Renal cortex interstitium (tissue), 11 donors: ENCODE data around the gene DDX31. TPM values are rescaled to one million over a fixed set of nuclear protein-coding genes. Genes with fewer than 3 reads are reported as not detected.

Experiments used
- DNase-seq, 11 donors: peaks; one replicate each; pipeline ENCODE4 v3.0.0-alpha.2; 2013; ENCODE audit warnings: low read depth in 9 of 11, low spot score in 4 of 11; ENCODE audit errors: extremely low read depth in 1 of 11
- polyA plus RNA-seq, 3 donors: library from polyadenylated mRNA; unstranded; fragments of 120-200 nt; gene quantifications; one replicate each; pipeline ENCODE4 v1.2.1, GENCODE V29; 2013; ENCODE audit not compliant: insufficient read length in 3 of 3

DDX31 gene
- polyA plus RNA-seq, 3 donors = 16.4 to 20.4 (median 17.4) TPM

DNA sequence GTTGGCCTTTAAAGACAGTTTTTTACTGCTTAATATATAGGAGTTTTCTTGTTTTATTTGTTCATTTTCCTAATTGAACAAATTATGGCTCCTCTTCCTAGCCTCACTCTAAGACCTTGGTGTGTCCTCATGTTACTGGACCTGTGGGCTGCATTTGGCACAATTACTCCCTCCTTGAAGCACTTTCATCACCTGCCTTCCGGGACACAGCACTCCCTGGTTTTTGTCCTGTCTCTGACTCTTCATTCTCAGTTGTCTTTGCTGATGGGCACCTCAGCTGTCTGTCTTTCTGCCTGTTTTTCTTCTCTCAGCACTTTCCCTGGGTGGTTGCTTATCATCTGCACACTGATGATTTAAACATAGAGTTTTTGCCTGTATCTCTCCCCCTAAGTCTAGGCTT is 14.1 kb upstream of the DDX31 start:
- DNase-seq = no peak

DNA sequence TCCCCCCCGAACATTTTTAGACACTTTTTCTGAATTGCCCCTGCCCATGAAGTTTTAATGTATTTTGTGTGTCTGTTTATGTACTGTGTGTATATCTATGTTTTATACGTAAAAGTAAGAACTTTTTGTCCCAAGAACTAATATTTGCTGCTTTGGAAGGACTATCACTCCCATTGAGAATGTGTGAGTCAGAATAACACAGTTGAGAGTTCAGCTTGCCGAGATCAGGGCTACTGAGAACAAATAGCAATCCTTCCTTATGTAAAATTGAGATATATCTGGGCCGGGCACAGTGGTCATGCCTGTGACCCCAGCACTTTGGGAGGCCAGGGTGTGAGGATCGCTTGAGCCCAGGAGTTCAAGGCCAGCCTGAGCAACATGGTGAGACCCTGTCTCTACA is 11.8 kb upstream of the DDX31 start:
- no peak for DNase-seq

DNA sequence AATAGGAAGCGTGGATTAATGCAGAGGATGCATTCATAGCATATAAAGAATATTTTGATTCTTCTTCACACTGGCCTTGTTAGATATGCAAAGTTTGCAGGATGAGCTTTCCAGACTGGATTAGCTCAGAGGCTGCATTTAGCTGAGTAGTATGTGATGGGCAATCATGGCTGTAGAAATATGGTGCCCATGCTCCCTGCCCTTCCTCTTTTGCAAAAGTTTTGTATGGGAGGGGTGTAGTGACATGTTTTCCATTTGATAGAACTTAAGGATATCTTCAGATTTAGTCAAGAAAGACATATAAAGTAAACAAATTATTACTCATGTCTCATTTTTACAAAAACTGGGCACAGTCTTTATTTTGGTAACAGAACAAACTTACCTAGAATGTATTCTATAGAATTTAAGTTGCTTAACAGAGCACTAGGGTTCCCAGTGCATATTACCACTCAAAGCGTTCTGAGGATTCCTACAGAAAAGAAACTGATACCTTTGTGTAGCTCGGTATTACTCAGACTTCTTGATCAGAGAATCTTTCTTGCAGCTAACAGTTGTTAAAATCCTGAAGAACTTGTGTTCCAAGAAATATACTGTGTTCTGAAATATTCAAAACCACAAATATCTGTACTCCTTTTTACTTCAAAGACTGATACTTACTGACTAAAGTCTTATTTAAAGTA is 10.3 kb upstream of the DDX31 start:
- no peak for DNase-seq

DNA sequence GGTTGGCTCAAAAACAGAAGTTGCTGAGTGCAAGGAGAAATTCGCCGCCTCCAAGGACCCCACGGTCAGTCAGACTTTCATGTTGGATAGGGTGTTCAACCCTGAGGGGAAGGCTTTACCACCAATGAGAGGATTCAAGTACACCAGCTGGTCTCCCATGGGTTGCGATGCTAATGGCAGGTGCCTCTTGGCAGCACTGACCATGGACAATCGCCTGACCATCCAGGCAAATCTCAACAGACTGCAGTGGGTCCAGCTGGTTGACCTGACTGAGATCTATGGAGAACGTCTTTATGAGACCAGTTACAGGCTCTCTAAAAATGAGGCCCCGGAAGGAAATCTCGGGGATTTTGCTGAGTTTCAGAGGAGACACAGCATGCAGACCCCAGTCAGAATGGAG is 8.2 kb upstream of the DDX31 start:
- DNase-seq = no peak

DNA sequence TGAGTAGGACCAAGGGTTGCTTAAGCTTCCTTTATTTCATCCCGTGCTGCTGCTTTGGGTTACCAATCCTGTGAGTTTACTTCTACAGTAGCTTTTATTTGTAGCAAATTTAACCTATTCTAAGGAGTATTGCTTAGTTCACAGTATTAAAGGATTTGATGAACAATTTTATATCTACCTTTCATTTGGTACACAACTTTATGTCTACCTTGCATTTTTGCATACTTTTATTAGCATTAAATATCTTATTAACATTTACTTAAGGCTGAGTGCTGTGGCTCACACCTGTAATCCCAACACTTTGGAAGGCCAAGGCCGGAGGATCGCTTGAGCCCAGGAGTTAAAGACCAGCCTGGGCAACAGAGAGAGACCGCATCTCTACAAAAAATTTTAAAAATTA is 4.7 kb upstream of the DDX31 start:
- no peak for DNase-seq

DNA sequence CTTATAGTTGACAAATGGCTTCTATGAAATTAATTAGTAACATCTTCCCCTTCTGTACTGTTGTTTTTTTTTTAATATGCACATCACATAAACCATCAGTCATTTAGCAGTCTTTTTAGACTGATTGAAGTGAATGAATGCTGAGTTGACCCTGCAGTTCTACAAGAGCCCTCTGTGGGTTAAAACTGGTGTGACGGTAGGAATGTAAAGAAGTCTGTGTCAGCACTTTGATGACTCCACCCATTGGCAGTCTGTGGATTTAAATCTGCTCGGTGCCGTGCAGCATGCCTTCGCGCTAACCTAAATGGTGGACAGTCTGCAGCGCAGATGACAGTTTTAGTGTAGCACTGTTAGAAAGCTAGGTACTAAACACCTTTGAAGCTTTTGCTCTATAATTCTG is 3.6 kb upstream of the DDX31 start:
- DNase-seq = peak in 1 of 11 donors; percentile 11

DNA sequence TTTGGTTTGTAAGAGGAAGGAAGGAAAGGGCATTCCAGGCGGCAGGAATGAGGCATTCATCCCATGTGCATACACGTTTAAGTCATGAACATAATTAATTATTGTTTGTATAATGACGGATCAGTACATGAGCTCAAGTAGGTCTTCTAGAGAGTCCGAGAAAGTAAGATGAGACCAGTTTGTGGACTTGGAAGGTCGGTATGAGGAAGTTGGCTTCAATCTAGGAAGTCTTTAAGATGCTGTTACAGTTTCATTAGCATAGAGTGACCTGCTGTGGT is 2.6 kb upstream of the DDX31 start:
- DNase-seq = no peak

DNA sequence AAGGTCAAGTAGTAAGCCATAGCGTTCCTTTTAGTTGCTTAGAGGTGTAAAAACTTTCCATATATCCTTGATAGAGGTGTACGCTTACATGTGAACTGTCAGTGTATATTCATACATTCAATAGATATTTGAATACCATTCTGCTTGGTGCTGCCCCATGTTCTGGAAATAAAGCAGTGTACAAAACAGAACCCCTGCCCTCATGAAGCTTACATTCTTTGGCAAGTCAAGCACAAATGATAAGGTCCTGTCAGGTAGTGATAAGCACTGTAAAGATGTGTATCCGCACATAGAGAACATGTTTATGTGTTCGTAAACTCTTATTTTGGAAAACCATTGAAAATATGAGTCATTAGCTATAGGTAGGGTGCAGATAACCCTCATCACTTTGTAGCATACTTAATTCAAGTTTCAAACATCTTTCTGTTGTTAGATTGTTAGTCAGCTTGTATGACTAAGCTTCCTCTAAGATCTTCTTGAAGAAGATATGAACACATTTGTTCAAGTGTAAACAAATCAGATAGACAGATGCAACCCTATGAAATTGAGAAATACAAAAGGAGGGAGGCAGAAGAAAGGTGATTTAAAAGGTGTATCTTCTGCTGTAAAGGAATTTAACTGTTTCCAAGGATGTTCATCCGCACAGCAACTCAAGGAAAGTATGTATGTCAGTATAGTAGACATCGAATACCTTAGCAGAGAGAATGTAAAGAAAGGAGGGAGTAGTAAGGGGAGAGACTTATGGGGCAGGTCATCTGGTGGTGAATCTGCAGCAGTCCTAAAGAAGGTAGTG is 2.0 kb upstream of the DDX31 start:
- no peak for DNase-seq

DNA sequence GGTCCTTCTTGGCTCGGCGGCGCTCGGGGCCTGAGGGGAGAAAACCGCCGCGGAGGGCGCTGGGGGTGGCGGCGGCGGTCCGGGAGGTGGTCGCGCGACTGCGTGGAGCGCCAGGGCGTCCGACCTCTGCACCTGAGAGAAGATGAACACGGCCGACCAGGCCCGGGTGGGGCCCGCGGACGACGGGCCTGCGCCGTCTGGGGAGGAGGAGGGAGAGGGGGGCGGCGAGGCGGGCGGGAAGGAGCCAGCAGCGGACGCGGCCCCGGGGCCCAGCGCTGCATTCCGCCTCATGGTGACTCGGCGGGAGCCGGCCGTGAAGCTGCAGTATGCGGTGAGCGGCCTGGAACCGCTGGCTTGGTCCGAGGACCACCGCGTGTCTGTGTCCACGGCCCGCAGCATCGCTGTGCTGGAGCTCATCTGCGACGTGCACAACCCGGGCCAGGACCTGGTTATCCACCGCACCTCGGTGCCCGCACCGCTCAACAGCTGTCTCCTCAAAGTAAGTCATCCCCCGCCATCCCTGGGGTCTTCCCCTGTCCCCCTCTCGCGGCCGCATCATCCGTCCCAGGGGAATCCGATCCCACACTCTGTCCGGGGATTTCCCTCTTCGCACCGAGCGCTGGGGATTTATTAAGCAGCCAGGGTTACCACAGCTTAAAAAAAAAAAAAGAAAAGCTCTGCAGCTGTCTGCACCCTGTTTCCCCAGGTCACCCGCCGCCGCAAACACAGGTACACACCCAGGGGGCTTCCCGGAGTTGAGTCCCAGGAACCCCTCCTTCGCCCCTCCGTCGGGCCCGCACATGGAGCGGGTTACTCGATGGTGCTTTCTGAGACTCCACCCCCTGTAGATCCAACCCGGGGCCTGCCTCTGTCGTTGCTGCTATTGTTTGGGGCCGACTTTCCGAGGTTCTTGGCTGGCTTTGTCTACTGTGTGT is 941 bp upstream of the DDX31 start, which contains the start of gene GTF3C4:
Gene GTF3C4, plus strand, starts transcription at position 8 of the 935 bp plus-strand sequence. Its CDS starts 135 bp downstream, at position 143.
- DNase-seq = peak in 2 of 11 donors; percentile 13 to 79

DNA sequence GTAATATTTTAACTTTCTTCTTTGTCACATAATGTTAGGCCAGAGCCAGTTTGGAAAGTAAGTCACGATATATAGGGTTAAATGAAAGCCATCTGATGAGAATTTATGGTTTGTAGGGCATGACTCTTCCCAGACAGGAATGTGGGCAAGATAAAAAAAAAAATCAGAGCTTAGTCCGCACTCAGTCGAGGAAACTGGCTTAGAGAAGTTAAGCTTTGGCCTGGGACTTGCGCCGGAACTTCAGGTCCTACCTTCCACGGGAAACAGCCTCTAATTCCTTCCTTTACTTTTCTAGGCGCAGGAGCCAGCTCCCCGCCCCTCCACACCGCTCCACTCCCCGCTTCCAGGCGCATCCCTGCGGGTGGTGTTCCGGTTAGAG is 475 bp downstream of the DDX31 start:
- DNase-seq = peak in 1 of 11 donors; percentile 32

DNA sequence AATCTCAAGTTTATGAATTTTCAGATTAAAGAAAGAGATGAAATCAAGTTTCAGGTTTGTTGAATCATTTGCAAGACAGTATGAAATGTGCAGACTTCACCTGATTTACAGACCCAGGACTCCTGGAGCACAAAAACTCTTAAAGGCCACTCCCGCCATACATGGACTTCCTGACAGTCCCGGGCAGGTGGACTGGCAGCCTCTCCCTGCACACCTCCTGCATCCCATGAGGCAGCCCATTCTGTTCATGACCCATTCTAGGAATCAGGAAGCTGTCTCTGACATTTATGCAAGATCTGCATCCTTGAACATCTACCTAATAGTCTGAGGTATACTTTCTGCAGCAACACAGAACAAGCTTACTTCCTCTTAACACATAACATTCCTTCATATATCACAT is 5.9 kb downstream of the DDX31 start:
- no peak for DNase-seq

DNA sequence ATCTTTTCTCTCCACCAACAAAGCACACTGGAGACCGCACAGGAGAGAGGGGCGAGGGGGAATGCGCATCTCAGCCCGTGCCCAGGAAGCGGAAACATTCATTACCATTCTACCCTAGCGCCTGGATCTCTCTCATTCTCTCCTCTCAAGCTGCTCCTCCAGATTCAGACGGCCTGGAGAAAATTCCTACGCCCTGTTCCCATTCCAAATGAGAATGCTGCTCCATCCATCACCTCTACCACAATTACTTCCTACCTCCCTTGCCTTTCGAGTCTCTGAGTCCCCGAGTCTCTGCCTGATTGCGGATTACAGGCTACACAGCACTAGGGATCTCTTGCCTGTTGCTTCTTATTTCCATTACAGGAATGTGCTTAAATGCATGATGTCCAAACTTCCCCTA is 6.7 kb downstream of the DDX31 start:
- no peak for DNase-seq

DNA sequence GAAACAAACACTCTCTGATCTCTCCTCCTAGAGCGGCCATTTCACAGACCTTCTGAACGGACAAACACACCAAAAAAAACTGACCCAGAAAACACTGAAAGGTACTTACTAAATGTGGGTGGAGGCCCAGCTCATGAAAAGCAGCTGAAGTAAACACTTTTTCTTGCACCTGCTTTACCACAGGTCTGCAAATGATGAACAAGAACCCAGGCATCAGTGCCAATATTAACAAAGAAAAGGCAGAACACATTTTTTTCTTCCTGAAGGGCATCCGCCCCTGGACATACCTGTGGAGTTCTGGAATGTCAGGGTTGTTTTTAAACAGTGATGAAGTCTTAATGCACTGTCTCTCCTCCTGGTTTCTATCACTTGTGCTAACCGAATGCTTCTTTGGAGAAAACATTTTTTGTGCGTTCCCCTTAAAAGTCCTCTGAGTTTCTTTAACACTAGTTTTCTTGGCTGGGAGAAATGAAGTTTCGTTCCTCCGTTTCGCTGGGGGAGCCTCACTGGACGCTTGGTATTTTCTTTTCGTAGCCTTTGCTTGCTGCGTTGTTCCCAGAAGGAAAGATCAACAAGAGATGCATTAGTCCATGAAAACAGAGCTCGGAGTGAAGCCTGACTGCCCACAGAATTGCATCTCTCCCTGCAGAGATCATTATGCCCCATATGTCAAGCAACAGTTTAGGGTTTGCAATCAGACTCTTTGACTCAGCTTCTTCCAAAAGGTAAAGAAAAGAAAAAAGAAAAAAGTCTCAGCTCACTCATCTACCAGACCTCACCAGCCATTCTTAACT is 7.4 kb downstream of the DDX31 start:
- peak in 1 of 11 donors; percentile 8 for DNase-seq

DNA sequence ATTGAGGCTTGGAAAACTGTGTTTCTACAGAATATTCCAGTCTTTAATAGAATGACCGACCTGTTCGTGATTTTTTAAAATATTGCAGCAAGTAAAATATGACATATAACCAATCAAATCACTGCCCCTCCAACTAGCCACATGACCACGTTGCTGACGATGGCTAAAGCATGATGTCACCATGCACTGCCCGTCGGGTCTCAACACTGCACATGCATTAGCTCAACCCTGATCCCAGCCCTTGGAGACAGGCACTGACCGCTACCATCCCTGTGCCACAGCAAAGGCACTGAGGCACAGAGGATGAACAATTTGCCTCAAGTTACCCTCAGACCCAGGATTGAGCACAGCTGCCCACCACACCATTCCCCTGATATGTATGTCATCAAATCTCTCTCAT is 13.5 kb downstream of the DDX31 start:
- DNase-seq = no peak

DNA sequence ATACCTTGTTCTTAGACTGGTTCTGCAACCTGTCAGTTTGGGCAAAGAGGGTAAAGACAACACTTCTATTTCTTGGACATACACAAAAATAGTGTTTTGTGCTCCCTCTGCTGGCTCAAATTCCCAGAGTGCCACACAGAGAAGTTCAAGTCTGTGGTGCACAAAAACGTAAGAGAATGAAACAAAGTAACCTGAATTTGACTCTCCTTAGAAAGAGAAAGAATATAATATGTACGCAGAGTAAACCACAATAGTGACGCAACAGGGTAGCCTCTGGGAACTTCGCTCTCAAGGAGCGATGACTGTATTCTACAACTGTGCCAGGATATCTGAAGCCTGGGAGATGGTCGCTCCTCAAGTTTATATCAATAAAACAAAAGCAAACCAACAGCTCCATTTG is 18.5 kb downstream of the DDX31 start:
- DNase-seq = no peak

DNA sequence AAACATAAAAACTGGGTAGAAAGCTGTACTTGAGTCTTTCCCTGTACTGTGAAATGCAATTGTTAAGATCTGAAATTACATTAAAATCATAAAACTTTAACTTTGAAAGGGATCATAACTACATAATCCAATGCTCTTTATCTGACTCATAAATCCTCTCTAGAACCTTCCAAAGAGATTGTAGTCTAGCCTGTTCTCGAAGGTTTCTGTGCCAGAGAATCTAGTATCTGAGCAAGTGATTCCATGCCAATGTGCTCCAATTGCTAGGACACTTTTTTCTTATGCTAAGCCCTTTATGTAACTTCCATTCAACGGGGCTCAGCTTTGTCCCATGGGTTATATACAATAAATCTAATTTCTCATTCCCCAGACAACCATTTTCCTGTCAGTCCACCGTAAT is 21.1 kb downstream of the DDX31 start:
- DNase-seq = no peak

DNA sequence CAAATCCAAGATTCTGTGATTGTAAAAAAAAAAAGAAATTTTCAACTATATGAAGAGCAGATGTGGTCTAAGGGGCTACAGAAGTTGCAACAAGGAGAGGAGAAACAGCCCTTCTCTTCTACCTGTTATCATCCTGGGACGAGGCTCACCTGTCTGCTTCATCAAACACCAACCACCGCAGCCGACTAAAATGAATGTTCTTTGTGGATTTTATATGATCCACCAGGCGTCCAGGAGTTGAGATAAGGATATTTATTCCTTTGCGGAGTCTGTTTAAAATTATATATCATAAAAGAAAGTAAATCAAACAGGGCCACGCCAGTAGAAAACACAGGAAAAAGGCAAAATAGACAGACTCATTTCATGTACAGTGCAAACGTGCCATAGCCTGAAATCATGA is 21.5 kb downstream of the DDX31 start:
- DNase-seq = no peak

DNA sequence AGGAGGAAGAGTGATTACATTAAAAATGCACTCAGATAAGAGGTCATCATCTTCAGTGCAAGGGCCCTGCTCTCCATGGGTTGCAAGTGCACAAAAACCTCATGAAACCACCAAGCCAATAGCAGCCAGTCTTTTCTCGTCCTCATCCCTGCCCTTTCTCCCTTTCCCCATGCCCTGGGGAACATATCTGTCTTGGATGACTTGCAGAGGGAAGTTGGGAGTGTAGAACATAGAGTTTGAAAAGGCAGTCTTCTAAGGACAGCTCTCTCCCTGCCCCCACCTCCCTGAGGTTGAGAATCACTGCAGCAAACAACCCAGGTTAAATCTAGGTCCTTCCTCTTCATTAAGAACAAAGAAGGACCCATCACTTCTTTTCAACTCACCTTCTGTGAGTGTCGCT is 22.0 kb downstream of the DDX31 start:
- DNase-seq = no peak

DNA sequence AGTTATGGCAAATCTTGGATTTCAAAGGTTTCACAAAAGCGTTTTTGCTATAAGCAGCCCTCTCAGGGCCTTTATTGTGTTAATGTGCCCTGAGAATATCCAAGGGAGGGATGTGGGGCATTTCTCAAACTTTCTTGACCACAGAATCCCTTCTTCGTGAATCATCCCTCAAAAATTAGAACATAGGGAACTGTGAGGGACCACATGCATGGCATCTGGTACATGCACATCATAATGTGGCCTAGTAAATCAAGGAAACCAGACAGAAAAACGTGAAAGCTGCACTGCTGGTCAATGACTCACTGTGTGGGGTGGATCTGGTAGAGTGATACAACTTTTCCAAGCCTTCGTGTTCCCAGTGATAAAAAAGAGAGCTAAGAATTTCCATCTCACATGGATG is 22.4 kb downstream of the DDX31 start:
- DNase-seq = no peak
